Measurements from ENCODE around the gene FAR1.

FAR1 gene

GRCh38 chr11:13769188-13769587 is 100.7 kb downstream of the FAR1 start:
- Histone ChIP-seq H3K4me3 (no peak overlapping the region), H3K27ac (no peak overlapping the region)

- H3K27ac ChIP-seq: no peak overlapping the region
- H3K4me3 ChIP-seq: no peak overlapping the region
These were observed 102.7 kb downstream of the FAR1 start for GRCh38 chr11:13771151-13771550.

DNA sequence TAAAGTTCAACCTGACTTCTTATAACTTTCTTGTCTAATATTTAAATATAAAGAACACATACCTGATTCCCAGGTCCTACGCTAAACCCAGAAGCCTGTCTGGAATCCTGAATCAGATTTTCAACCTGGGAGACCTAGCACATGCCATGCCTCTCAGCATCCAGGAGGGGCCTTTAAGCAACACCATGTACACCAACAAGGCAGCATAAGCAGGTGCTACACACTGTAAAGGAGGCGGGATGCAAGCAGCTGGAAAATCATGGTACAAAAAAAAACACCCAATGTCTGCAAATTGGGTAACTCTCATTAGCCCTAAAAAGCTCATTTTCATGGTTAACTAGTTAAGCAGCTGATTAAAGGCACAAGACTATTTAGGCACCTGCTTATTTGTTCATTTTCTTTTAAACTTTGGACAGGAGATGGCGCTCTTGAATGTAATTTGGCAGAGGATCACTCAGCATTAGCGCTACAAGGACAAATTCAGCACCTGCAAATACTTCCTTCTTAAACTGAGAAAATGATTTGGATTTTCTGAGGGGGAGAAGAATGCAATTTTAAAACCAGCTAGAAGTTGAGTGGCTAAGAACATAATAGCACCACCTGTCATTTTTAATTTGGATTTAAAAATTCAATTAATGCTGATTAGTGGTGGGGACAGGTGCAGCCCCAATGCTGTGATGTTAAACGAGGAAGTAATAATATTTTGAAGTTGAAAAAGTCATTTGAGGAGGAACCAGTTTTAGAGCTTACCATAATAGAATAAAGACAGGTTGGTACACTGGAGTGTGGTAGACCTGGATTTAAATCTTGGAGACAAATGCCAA is 104.0 kb downstream of the FAR1 start:
- Histone ChIP-seq H3K27ac (no peak overlapping the region), H3K4me3 (no peak overlapping the region)

- no peak overlapping the region for H3K4me3 ChIP-seq
- H3K27ac ChIP-seq: no peak overlapping the region
These were observed 107.0 kb downstream of the FAR1 start for GRCh38 chr11:13775471-13775870.

DNA sequence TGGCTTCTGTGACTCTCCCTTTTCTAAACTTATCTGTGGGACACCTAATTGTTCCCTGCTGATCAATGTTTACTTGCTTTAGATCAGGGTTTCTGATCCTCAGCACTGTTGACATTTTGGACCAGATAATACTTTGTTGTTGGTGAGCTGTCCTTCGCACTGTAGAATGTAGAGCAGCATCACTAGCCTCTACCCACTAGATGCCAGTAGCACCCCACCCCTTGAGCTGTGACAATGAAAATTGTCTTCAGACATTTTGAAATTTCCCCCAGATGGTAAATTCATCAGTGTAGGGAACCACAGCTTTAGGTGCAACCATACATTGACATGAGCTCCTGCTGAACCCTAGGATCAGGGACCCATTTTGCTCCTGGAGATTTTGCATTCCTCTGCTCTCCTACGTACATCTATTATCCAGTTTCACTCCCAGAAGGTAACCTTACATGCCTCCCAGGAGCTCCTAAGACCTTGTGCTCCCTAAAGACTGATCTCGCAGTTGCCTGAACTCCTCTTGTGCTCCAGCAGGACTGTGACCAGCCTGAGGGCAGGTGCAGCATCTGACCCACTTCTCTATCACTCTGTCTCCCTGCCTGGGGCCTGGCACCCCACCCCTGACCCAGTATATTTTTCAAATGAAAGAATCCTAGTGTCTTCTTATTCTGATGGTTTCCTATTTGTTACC is 107.8 kb downstream of the FAR1 start:
- Histone ChIP-seq H3K27ac (no peak overlapping the region), H3K4me3 (no peak overlapping the region)

DNA sequence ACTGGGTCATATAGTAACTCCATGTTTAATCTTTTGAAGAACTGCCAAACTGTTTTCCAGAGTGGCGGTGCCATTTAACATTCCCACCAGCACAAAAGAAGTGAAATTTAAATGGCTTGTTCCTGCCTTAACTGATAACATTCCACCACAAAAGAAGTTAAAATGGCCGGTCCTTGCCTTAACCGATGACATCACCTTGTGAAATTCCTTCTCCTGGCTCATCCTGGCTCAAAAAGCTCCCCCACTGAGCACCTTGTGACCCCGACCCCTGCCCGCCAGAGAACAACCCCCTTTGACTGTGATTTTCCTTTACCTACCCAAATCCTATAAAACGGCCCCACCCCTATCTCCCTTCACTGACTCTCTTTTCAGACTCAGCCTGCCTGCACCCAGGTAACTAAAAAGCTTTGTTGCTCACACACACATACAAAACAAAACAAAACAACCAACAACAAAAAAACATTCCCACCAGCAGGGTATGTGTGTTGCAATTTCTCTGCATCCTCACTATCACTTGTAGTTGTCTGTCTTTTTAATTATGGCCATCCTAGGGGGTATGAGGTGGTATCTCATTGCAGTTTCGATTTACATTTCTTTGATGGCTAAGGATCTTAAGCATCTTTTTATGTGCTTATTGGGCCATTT is 109.0 kb downstream of the FAR1 start:
- H3K27ac ChIP-seq: no peak overlapping the region
- no peak overlapping the region for H3K4me3 ChIP-seq

GRCh38 chr11:13778345-13778744 is 109.9 kb downstream of the FAR1 start:
- no peak overlapping the region for H3K4me3 ChIP-seq
- H3K27ac ChIP-seq: no peak overlapping the region

DNA sequence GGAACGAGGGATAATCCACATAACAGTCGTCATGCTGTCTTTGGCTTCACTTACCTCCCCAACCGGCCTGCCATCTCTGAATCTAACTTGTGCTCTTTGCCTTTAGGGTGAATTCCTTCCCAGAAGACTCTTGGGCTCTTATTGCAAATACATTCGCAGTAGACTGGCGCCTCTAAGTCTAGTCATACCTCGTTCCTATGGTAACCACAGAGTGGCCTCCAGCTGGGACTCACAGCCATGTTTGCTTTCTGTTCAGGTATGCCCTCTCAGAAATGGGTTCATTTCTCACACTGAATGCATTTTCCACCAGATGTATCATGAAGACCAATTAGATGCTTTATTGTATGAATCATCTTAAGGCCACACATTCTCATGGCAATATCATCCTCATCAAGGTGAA is 112.7 kb downstream of the FAR1 start:
- no peak overlapping the region for H3K4me3 ChIP-seq

More for the DNA sequence above, 112.7 kb downstream of the FAR1 start:
- H3K27ac ChIP-seq: no peak overlapping the region
